Mesendoderm (in vitro differentiated cells): Measurements from ENCODE around the gene DNMT3A.

Source experiments
- DNase-seq: peaks from one replicate; pipeline ENCODE4 v3.0.0; 2013
- H2AK5ac ChIP-seq: 2 replicates; pipeline ENCODE4 v1.6.1; 2013; ENCODE audit warnings: low read length, inconsistent platforms
- H2BK120ac ChIP-seq: 2 replicates; pipeline ENCODE4 v1.6.1; 2013; ENCODE audit warnings: low read depth, mild to moderate bottlenecking, low read length, moderate library complexity, mixed read lengths
- H2BK15ac ChIP-seq: replicated peaks from 2 replicates; pipeline ENCODE4 v1.6.1; 2013; ENCODE audit warnings: low read depth, mild to moderate bottlenecking, moderate library complexity
- H2BK5ac ChIP-seq: 2 replicates; pipeline ENCODE4 v1.6.1; 2013; ENCODE audit warnings: low read length, inconsistent platforms
- H3K18ac ChIP-seq: 2 replicates; pipeline ENCODE4 v1.6.1; 2013; ENCODE audit warnings: mild to moderate bottlenecking, low read length, mixed read lengths
- H3K23ac ChIP-seq: one replicate; pipeline ENCODE4 v1.6.1; 2013; ENCODE audit warnings: low read length
- H3K27ac ChIP-seq: 2 replicates; pipeline ENCODE4 v1.5.1; 2013; ENCODE audit warnings: low read depth, mild to moderate bottlenecking, inconsistent platforms, low read length, moderate library complexity
- H3K27me3 ChIP-seq: 2 replicates; pipeline ENCODE4 v1.6.1; 2013; ENCODE audit warnings: low read length, control low read depth, mild to moderate bottlenecking, inconsistent platforms; ENCODE audit not compliant: insufficient read depth, poor library complexity
- H3K36me3 ChIP-seq: 2 replicates; pipeline ENCODE4 v1.6.1; 2013; ENCODE audit warnings: low read length, inconsistent platforms; ENCODE audit not compliant: control insufficient read depth, insufficient read depth
- H3K4ac ChIP-seq: one replicate; pipeline ENCODE4 v1.6.1; 2013; ENCODE audit warnings: low read depth, mild to moderate bottlenecking, low read length, moderate library complexity
- H3K4me1 ChIP-seq: 2 replicates; pipeline ENCODE4 v1.6.1; 2013; ENCODE audit warnings: low read depth, low read length, inconsistent platforms; ENCODE audit not compliant: control insufficient read depth
- H3K4me2 ChIP-seq: 2 replicates; pipeline ENCODE4 v1.6.1; 2013; ENCODE audit warnings: low read length
- H3K4me3 ChIP-seq: 2 replicates; pipeline ENCODE4 v1.5.1; 2013; ENCODE audit warnings: mild to moderate bottlenecking, low read length
- H3K56ac ChIP-seq: one replicate; pipeline ENCODE4 v1.6.1; 2013; ENCODE audit warnings: low read length
- H3K79me1 ChIP-seq: 2 replicates; pipeline ENCODE4 v1.6.1; 2013; ENCODE audit warnings: low read length, inconsistent platforms
- H3K79me2 ChIP-seq: 2 replicates; pipeline ENCODE4 v1.6.1; 2013; ENCODE audit warnings: mild to moderate bottlenecking, low read length; ENCODE audit not compliant: control insufficient read depth, insufficient read depth
- H3K9ac ChIP-seq: 2 replicates; pipeline ENCODE4 v1.6.1; 2013; ENCODE audit warnings: low read length, inconsistent platforms
- H4K5ac ChIP-seq: one replicate; pipeline ENCODE4 v1.6.1; 2013; ENCODE audit warnings: low read length
- H4K8ac ChIP-seq: one replicate; pipeline ENCODE4 v1.6.1; 2013; ENCODE audit warnings: low read depth, mild to moderate bottlenecking, control low read depth, low read length, moderate library complexity
- WGBS: extraction: QIAGEN DNeasy Blood & Tissue Kit; methylation state at CpG from one replicate; pipeline ENCODE4 v1.1.7; 2013; ENCODE audit warnings: low lambda C conversion rate, missing lambda C conversion rate; ENCODE audit not compliant: insufficient coverage; ENCODE audit errors: extremely low coverage; 5-methylcytosine and 5-hydroxymethylcytosine counted together

Gene DNMT3A

GRCh38 chr2:25339791-25340180, 1.9 kb downstream of the DNMT3A start:
- Histone ChIP-seq H4K5ac (no peak overlapping the region), H2BK120ac (no peak overlapping the region), H3K4me2 (peak overlapping the region; percentile 38), H3K79me2 (no peaks in the 10 kb centered on the region), H3K4me1 (no peaks in the 10 kb centered on the region), H2BK5ac (no peak overlapping the region), H3K23ac (no peak overlapping the region), H3K27me3 (no peaks in the 10 kb centered on the region), H2AK5ac (no peak overlapping the region), H3K18ac (peak overlapping the region; percentile 56), H3K36me3 (no peaks in the 10 kb centered on the region), H3K27ac (no peak overlapping the region), H3K4ac (no peak overlapping the region), H3K79me1 (peaks cover 3% of the 10 kb centered on the region), H2BK15ac (no peak overlapping the region), H3K56ac (peak overlapping the region; percentile 85), H3K9ac (no peak overlapping the region), H3K4me3 (no peak overlapping the region), H4K8ac (no peak overlapping the region)
- no CpG with 5 or more reads among the region's 18 CpGs for WGBS
- DNase-seq, result peak; percentile 57

- Histone ChIP-seq H3K4ac (no peak overlapping the region), H3K27ac (no peak overlapping the region), H2BK5ac (no peak overlapping the region), H3K36me3 (no peaks in the 10 kb centered on the region), H3K4me3 (no peak overlapping the region), H3K79me1 (peaks cover 3% of the 10 kb centered on the region), H3K23ac (no peak overlapping the region), H4K5ac (no peak overlapping the region), H3K18ac (no peak overlapping the region), H3K79me2 (no peaks in the 10 kb centered on the region), H3K56ac (no peak overlapping the region), H2AK5ac (no peak overlapping the region), H2BK15ac (no peak overlapping the region), H2BK120ac (no peak overlapping the region), H3K4me2 (no peak overlapping the region), H3K27me3 (no peaks in the 10 kb centered on the region), H3K4me1 (no peaks in the 10 kb centered on the region), H3K9ac (no peak overlapping the region), H4K8ac (no peak overlapping the region)
- no CpG with 5 or more reads among the region's 8 CpGs for WGBS
- DNase-seq, result no peak
These were observed 2.5 kb downstream of the DNMT3A start for GRCh38 chr2:25339211-25339674.

- no peaks in the 10 kb centered on the region for H3K36me3 ChIP-seq
- no CpG with 5 or more reads among the region's 13 CpGs for WGBS
- H4K8ac ChIP-seq, result no peak overlapping the region
- no peak overlapping the region for H3K56ac ChIP-seq
- no peaks in the 10 kb centered on the region for H3K4me1 ChIP-seq
- H3K27me3 ChIP-seq, result no peaks in the 10 kb centered on the region
- no peak overlapping the region for H4K5ac ChIP-seq
- H2AK5ac ChIP-seq, result no peak overlapping the region
- H2BK5ac ChIP-seq, result no peak overlapping the region
- H3K4me2 ChIP-seq, result no peak overlapping the region
- H3K79me1 ChIP-seq, result peaks cover 3% of the 10 kb centered on the region
- no peaks in the 10 kb centered on the region for H3K79me2 ChIP-seq
- no peak overlapping the region for H3K9ac ChIP-seq
- no peak overlapping the region for H3K23ac ChIP-seq
- H2BK15ac ChIP-seq, result no peak overlapping the region
- no peak overlapping the region for H2BK120ac ChIP-seq
- no peak for DNase-seq
- H3K18ac ChIP-seq, result no peak overlapping the region
- H3K27ac ChIP-seq, result no peak overlapping the region
- no peak overlapping the region for H3K4ac ChIP-seq
- H3K4me3 ChIP-seq, result no peak overlapping the region
These were observed 3.3 kb downstream of the DNMT3A start for GRCh38 chr2:25338401-25338800.

GRCh38 chr2:25337891-25338290, 3.8 kb downstream of the DNMT3A start:
- Histone ChIP-seq H3K4me3 (no peak overlapping the region), H4K5ac (no peak overlapping the region), H3K36me3 (no peaks in the 10 kb centered on the region), H3K4me1 (no peaks in the 10 kb centered on the region), H3K79me1 (peaks cover 3% of the 10 kb centered on the region), H2AK5ac (no peak overlapping the region), H3K27me3 (no peaks in the 10 kb centered on the region), H2BK120ac (no peak overlapping the region), H3K23ac (no peak overlapping the region), H3K9ac (no peak overlapping the region), H2BK5ac (no peak overlapping the region), H3K18ac (no peak overlapping the region), H2BK15ac (no peak overlapping the region), H3K4me2 (no peak overlapping the region), H4K8ac (no peak overlapping the region), H3K56ac (no peak overlapping the region), H3K4ac (no peak overlapping the region), H3K27ac (no peak overlapping the region), H3K79me2 (no peaks in the 10 kb centered on the region)
- no peak for DNase-seq
- WGBS, result no CpG with 5 or more reads among the region's 7 CpGs

GRCh38 chr2:25337276-25337675, 4.4 kb downstream of the DNMT3A start:
- H4K8ac ChIP-seq, result no peak overlapping the region
- no peak overlapping the region for H3K9ac ChIP-seq
- no peak overlapping the region for H3K4me3 ChIP-seq
- no peak overlapping the region for H3K4ac ChIP-seq
- H2AK5ac ChIP-seq, result no peak overlapping the region
- no peaks in the 10 kb centered on the region for H3K4me1 ChIP-seq
- no peak overlapping the region for H3K56ac ChIP-seq
- no peak overlapping the region for H3K18ac ChIP-seq
- H3K79me1 ChIP-seq, result peaks cover 3% of the 10 kb centered on the region
- H4K5ac ChIP-seq, result no peak overlapping the region
- DNase-seq, result no peak
- no peak overlapping the region for H2BK120ac ChIP-seq
- no peak overlapping the region for H2BK15ac ChIP-seq
- WGBS, result no CpG with 5 or more reads among the region's 10 CpGs
- H3K79me2 ChIP-seq, result no peaks in the 10 kb centered on the region
- H3K23ac ChIP-seq, result peak overlapping the region; percentile 80
- H2BK5ac ChIP-seq, result no peak overlapping the region
- H3K27ac ChIP-seq, result no peak overlapping the region
- H3K27me3 ChIP-seq, result no peaks in the 10 kb centered on the region
- H3K36me3 ChIP-seq, result no peaks in the 10 kb centered on the region
- H3K4me2 ChIP-seq, result no peak overlapping the region

GRCh38 chr2:25336383-25336841, 5.3 kb downstream of the DNMT3A start:
- no peak overlapping the region for H3K56ac ChIP-seq

More at GRCh38 chr2:25336383-25336841, 5.3 kb downstream of the DNMT3A start:
- H4K8ac ChIP-seq, result no peak overlapping the region
- no peak overlapping the region for H2BK5ac ChIP-seq
- H3K4me1 ChIP-seq, result no peaks in the 10 kb centered on the region
- no peaks in the 10 kb centered on the region for H3K27me3 ChIP-seq
- no peak overlapping the region for H3K9ac ChIP-seq
- H3K23ac ChIP-seq, result no peak overlapping the region
- DNase-seq, result no peak
- no peak overlapping the region for H2AK5ac ChIP-seq
- no peaks in the 10 kb centered on the region for H3K79me2 ChIP-seq
- H2BK15ac ChIP-seq, result no peak overlapping the region
- H3K36me3 ChIP-seq, result no peaks in the 10 kb centered on the region
- no CpG with 5 or more reads among the region's 10 CpGs for WGBS
- no peak overlapping the region for H3K18ac ChIP-seq
- H3K27ac ChIP-seq, result no peak overlapping the region
- no peak overlapping the region for H3K4me2 ChIP-seq
- H2BK120ac ChIP-seq, result no peak overlapping the region
- H3K79me1 ChIP-seq, result peaks cover 3% of the 10 kb centered on the region
- no peak overlapping the region for H3K4me3 ChIP-seq
- H3K4ac ChIP-seq, result no peak overlapping the region
- H4K5ac ChIP-seq, result no peak overlapping the region
